IPS-11a (cell line): Measurements from ENCODE around the gene STAU1.

Experiments
- H3K4me3 ChIP-seq: one replicate; pipeline ENCODE4 v1.5.1; 2013; ENCODE audit warnings: low read depth, low read length, control low read depth

The STAU1 gene, protein sequence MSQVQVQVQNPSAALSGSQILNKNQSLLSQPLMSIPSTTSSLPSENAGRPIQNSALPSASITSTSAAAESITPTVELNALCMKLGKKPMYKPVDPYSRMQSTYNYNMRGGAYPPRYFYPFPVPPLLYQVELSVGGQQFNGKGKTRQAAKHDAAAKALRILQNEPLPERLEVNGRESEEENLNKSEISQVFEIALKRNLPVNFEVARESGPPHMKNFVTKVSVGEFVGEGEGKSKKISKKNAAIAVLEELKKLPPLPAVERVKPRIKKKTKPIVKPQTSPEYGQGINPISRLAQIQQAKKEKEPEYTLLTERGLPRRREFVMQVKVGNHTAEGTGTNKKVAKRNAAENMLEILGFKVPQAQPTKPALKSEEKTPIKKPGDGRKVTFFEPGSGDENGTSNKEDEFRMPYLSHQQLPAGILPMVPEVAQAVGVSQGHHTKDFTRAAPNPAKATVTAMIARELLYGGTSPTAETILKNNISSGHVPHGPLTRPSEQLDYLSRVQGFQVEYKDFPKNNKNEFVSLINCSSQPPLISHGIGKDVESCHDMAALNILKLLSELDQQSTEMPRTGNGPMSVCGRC

DNA sequence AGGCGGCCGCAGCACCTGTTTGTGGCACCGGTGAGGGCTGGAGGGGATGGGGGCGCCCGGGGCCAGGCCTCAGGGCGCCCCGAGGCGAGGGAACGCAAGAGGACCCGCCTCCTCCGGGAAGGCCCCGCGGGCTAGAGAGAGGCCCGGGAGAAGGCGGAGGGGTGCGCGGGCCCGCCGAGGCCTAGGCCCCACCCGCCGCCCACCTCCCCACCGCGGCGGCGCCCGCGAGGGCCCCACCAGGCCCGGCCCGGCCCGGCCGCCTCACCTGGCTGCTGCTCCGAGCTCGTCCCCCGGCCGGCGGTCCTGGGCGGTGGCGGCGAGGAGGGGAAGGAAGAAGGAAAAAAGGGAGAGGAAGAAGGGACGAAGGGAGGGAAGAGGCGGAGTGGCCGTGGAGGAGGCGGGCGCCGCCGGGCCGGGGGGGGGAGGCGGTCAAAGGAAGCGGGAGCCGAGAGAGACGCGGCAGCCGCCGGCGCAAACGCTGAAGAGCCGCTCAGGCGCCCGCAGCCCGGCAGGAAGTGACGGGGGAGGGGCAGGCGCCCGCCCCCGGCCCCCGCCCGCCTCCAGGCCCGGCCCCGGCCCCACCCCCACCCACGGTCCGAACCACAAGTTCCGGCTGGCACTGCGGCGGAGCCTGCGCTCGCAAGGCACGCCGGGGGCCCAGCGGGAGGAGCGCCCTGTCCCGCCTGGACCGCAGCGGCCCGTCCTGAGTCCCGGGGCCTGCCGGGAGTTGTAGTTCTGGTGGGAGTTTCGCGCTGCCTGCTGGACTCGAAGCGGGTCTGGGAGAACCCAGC, at the start of gene STAU1:
STAU1 (minus strand) TSS at position 484 of the 791 bp plus-strand sequence. CDS start 22,133 bp downstream, outside the sequence.
- peak within 1 kb of the TSS; percentile 96 for H3K4me3 ChIP-seq

- H3K4me3 ChIP-seq = no peak overlapping the region
These were observed 49.4 kb upstream of the STAU1 start for GRCh38 chr20:49237531-49237930.

GRCh38 chr20:49236301-49236700, 48.2 kb upstream of the STAU1 start:
- no peak overlapping the region for H3K4me3 ChIP-seq

DNA sequence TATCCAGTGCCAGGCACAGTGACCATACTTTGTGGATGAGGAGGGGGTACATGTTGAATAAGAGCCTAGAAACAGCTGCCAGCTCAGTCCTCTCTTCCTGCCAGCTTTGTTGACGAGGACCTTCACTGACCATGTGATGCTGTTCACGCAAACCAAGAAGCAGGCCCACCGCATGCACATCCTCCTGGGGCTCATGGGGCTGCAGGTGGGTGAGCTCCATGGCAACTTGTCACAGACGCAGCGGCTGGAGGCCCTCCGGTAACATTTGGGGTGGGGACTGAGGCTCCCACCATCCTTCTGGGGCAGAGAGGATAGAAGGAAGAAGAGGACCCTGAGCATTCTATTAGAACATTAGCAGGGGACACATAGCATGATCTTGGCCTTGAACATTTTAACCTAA, 46.7 kb upstream of the STAU1 start:
- H3K4me3 ChIP-seq = no peak overlapping the region

DNA sequence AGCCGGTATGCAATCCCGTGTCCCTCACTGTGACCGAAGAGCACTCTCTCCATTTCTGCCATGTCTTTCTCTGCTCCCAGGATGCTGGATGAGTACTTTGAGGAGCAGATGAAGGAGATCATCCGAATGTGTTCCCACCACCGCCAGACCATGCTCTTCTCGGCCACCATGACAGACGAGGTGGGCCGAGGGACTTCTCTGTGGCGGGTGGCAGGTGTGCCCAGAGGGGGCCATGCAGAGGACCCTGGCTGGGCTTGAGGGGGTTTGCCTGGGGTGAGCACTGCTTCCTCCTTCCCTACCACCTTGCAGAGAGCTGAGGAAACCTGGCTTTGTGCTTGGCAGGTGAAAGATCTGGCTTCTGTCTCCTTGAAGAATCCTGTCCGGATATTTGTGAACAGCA, 45.1 kb upstream of the STAU1 start:
- no peak overlapping the region for H3K4me3 ChIP-seq

GRCh38 chr20:49231471-49231870, 43.3 kb upstream of the STAU1 start:
- no peak overlapping the region for H3K4me3 ChIP-seq

GRCh38 chr20:49230561-49231133, 42.5 kb upstream of the STAU1 start:
- no peak overlapping the region for H3K4me3 ChIP-seq

- no peak overlapping the region for H3K4me3 ChIP-seq
These were observed 41.9 kb upstream of the STAU1 start for GRCh38 chr20:49230021-49230420.

- H3K4me3 ChIP-seq = no peak overlapping the region
These were observed 41.2 kb upstream of the STAU1 start for GRCh38 chr20:49229381-49229780.

- H3K4me3 ChIP-seq = no peak overlapping the region
These were observed 40.5 kb upstream of the STAU1 start for GRCh38 chr20:49228676-49229075.

DNA sequence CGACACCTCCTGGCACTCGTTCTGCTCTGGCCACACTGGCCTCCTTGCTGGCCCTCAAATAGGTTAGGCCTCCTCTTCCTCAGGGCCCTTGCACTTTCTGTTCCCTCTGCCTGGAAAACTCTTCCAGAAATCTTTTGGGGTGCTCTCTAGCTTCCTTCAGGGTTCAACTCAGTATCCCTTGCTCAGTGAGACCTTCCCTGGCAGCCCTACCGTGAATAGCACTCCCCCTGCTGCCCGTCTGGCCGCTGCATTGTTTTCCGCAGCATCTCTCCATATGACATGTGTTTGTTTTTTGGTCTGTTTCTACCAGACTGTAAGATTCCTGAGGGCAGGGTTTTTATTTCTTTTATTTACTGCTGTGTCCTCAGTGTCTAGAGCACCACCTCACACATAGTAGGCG, 37.8 kb upstream of the STAU1 start:
- H3K4me3 ChIP-seq = no peak overlapping the region

DNA sequence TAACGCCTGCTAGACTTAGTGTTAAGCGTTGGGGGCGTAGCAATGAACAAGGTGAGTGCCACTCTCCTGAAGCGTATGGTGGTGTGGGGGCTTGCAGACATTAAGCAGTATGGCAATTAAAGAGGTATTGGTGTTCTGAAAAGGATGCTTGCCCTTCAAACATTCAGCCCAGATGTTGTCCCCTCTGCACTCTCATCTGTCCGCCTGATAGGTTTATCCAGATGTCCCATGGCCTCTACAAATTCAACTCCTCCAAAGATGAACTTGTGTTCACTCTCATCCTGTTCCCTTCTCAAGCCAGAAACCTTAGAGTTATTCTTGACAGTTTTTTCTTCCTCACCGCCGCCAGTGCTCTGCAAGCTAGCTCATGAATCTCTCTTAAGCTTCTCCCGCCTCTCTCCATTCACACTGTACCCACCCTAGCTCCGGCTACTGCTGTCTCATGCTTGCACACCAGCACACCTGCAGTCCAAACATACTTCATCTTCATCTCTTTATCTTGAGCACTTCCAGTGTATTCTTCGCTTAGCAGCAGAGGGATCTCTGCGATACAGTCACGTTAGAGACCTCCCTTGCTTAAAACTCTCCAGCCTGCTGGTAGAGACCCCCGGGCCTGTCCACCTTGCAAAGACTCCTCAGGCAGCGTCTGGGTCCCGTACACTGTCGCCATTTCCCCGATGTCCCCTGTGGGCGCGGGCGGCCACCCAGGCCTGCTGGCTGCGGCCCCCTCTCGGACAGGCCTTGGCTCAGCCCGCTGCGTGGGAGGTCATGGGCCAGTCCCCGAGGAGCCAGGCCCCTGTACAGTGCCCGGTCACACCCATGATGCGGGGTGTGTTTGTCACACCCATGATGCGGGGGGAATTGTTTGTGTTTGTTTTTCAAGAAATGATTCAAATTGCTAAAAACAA, 32.0 kb upstream of the STAU1 start:
- peak overlapping the region; percentile 84 for H3K4me3 ChIP-seq

GRCh38 chr20:49219091-49219923, 31.2 kb upstream of the STAU1 start, which contains the start of gene DDX27:
Gene DDX27, plus strand, starts transcription at chr20:49219416. Its CDS starts 33 bp downstream, at chr20:49219449.
- H3K4me3 ChIP-seq = peak within 1 kb of the TSS; percentile 84

DNA sequence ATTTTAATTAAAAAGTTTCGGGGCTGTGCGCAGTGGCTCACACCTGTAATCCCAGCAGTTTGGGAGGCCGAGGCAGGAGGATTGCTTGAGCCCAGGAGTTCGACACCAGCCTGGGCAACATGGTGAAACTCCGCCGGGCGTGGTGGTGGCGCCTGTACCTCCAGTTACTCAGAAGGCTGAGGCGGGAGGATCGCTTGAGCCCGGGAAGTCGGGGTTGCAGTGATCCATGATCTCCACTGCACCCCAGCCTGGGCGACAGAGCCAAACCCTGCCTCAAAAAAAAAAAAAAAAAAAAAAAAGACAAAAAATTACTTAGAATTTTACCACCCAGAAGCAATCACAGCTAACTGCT, 30.6 kb upstream of the STAU1 start:
- peak overlapping the region; percentile 84 for H3K4me3 ChIP-seq

DNA sequence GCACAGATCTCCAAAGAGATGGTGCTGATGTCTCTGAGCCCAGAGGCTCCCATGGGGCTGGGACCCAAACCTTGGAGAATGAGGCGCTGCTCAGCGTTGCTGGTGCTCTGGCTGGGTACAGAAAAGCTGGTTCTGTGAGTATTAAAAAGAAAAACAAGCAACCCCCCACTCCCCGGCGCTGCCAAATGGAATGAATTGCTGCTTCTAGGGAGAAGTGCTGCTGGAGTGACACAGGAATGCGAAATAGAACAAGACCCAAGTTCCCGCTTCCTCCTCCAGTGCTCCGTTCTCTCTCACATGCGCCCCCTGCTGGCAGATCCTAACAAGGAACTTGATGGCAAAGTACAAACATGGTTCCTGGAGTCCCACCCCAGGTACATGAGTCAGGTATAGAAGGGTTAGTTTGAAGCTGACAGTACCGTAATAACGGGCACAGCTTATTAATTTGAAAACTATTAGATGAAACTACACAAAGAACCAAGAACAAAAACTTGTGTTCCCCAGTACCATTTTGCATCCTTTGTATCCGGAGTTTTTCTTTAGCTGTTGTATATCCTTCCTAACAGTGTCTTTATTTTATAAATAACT, 29.0 kb upstream of the STAU1 start:
- no peak overlapping the region for H3K4me3 ChIP-seq

- H3K4me3 ChIP-seq = no peak overlapping the region
These were observed 27.1 kb upstream of the STAU1 start for GRCh38 chr20:49215232-49215631.

- H3K4me3 ChIP-seq = no peak overlapping the region
These were observed 26.4 kb upstream of the STAU1 start for GRCh38 chr20:49214571-49214970.

DNA sequence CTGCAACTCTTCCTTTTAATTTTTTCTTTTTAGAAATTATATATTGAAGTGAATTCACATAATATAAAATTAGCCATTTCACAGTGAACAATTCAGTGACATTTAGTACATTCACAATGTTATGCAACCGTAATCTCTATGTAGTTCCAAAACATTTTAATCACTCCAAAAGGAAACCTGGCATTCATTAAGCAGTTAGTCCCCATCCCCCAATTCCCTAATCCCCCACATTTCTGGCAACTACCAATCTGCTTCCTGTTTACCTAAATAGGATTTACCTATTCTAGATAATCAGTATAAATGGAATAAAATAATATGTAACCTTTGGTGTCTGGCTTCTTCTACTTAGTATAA, 22.6 kb upstream of the STAU1 start:
- H3K4me3 ChIP-seq = no peak overlapping the region

DNA sequence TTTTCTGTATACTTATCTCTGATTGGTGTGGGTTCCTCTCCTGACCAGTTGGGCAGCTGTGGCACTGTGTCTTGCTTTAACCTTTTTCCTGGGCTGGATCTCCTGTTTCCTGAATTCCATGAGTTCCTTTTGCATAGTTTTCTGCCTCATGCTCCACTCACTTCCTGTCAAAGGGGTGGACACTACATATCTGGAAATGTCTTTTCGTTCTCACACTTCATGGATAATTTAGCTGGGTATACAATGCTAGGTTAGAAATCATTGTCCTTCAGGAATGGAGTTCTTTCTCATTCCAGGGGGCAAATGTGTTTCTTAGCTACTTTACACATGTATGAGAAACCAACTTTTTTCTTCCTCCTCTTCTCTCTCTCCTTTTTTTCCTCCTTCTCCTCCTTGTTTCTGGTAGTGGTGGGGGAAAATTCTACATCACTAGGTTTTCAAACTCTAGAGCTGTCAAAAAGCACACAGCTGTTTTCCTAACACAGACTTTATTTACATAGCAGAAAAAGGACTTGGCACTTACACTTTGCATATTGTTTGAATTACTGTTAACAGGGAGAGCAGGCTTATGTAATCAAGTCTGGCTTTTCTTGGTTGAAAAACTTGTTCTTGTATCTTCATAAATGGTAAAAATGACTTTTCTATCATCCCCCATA, 22.1 kb upstream of the STAU1 start:
- no peak overlapping the region for H3K4me3 ChIP-seq
